Measurements from ENCODE around the gene PPP1R10.
"Not testable (repeated sequence)": the region's sequence is repeated elsewhere in the genome, so short reads cannot be mapped to it uniquely, and the experiment has no call there.

Gene PPP1R10

GRCh38 chr6:30616811-30617564, at the start of gene PPP1R10:
TSS of gene PPP1R10 (minus strand) at chr6:30617243. CDS start at chr6:30609944, 7,299 bp downstream.
- in situ Hi-C loops (cut with MboI; ENCODE audit: low sequenced_read_pairs): no loop called here

DNA sequence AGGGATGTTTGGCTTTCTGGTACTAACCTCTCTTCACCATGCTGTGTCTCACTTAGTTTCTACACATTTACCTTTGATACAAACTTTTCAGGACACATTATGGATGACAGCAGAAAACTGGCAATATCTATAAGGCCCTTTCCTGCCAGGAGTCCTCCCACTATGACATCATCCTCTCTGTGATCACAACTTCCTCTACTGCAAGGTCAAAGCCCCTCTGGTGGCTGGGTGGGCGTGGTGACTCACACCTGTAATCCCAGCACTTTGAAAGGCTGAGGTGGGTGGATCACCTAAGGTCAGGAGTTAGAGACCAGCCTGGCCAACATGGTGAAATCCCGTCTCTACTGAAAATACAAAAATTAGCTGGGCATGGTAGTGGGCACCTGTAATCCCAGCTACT, 49.3 kb upstream of the PPP1R10 start:
- in situ Hi-C loops (cut with MboI; ENCODE audit: low sequenced_read_pairs): not testable (repeated sequence)

DNA sequence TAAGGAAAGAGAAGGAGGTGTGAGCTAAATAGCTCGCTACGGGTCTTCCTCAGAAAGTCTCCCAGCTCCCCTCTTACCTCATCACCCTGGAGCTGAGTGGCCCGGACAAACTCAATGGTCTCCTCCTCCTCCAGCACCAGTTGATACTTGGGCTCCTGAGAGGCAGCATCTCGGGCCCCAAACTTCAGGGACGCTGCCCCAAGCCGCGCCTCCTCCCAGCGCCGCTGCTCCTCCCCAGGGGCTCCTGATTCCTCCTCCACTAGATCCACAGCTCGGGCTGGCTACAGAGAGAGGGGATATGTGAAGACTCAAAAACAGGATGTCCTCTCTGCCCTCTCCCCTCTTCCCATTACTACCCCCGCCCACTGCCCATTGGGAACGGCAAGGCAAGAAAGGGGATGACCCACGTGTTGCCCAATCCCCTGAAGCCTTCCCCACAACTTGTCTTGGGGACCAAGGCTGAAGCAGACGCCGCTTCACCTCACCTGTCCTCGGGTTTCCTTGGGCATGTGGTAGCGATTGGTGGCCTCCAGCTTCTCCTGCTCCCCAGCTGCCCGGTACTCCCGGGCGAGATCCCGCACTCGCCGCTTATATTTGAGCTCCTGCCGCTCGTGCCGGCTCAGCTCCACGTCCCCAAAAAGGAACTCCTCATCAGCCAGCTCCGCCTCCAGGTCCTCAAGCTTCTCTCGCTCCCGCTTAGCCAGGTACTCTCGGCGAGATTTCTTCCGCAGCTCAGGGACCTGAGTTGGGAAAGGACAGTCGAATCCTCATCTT, 48.1 kb upstream of the PPP1R10 start:
- in situ Hi-C loops (cut with MboI; ENCODE audit: low sequenced_read_pairs): no loop called here

DNA sequence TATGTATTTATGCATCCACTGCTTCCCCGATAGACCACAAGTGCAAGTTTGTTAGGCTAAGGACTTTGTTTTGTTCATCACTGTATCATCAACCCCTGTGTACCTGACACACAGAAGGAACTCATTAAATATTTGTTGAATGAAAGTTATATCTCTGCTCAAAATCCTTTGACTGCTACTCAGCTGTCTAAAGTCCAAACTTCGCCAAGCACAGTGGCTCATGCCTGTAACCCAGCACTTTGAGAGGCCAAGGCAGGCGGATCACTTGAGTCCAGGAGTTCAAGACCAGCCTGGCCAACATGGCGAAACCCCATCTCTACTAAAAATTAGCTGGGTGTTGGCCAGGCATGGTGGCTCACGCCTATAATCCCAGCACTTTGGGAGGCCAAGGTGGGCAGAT, 40.9 kb upstream of the PPP1R10 start:
- in situ Hi-C loops (cut with MboI; ENCODE audit: low sequenced_read_pairs): not testable (repeated sequence)

- in situ Hi-C loops (cut with MboI; ENCODE audit: low sequenced_read_pairs): no loop called here
These were observed 40.4 kb upstream of the PPP1R10 start for GRCh38 chr6:30657454-30657853.

- in situ Hi-C loops (cut with MboI; ENCODE audit: low sequenced_read_pairs): no loop called here
These were observed 39.5 kb upstream of the PPP1R10 start for GRCh38 chr6:30656513-30656912.

- in situ Hi-C loops (cut with MboI; ENCODE audit: low sequenced_read_pairs): no loop called here
These were observed 38.7 kb upstream of the PPP1R10 start for GRCh38 chr6:30655743-30656094.

DNA sequence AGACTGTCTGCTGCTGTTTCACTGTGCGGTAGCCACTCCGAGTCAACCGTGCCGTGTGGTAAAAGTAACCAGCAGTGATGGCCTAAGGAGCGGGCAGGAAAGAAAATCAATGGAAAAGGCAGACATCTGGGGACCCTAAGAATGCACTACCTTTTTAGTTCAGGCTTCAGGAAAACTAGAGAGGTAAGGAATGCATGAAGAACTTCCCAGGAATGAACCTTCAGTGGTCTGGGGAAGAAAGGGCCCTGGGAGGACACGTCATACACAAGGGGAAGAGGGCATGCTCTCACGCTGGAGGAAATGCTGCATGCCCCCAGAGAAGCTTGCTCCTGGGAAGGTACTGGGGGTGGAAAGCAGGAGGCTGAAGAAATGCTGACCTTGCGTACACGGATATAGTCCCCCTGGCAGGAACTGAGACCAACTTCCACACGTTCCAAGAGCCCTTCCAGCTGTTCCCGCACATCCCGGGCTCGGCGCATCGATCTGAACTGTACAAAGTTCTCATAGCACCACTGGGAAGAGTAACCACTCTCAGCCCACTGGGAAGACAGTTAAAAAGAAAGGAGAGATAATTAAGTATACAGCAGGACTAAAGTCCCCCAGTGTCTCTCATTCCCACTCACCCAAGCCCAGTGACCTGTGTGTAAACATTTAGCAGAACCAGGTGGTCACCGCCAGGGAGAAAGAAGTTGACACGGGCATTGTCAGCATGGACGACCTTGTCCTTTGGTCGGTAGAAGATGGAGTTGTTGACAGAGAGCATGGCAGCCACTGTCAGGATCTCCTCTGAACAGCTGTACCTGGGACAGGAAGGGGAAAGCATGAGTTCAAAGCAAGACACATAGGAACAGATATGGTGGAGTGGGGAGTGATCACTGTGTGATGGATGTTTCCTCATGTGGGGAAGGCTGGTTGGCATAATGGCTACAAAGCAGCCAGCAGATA, 38.0 kb upstream of the PPP1R10 start:
- in situ Hi-C loops (cut with MboI; ENCODE audit: low sequenced_read_pairs): no loop called here

DNA sequence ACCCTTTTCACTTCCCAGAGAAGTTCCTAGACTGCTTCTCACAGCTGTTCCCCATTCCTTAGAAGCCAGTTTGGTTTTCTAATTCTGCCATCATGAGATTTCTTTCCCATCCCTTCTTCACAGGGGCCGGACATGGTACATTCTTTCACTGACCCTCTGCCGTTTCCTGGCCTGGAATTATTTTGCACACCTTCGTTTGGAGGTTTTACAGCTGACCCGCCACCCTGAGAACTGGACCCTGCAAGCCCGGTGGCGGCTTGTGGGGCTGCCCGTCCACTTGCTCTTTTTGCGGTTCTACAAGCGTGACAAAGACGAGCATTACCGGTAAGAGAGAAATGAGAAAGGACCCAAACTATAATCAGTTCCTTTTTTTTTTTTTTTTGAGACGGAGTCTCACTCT, 34.1 kb upstream of the PPP1R10 start:
- in situ Hi-C loops (cut with MboI; ENCODE audit: low sequenced_read_pairs): no loop called here

- in situ Hi-C loops (cut with MboI; ENCODE audit: low sequenced_read_pairs): no loop called here
These were observed 30.4 kb upstream of the PPP1R10 start for GRCh38 chr6:30647242-30648116.

- in situ Hi-C loops (cut with MboI; ENCODE audit: low sequenced_read_pairs): no loop called here
These were observed 29.6 kb upstream of the PPP1R10 start, which contains the start of gene C6orf136 for GRCh38 chr6:30646450-30647241. TSS of gene C6orf136 (plus strand) at chr6:30647133. CDS start at chr6:30647232, 99 bp downstream.

DNA sequence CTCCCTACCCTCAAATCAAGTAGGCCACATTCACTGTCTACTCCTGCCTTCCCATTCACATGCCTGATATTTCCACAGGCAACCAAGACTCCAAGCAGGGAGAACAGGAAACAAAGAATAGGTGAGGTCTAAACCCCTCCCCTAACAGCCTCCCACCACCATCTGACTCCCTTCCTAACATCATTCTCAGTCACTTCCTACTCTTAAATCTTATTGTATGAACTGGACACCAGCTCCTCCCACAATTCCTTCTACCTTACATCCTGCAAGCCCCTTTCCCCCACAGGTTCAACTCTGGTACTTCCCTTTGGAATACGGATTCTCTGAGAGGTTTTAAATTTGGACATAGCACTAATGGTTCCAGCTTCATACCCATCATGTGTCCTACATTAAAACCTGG, 28.9 kb upstream of the PPP1R10 start:
- in situ Hi-C loops (cut with MboI; ENCODE audit: low sequenced_read_pairs): no loop called here

DNA sequence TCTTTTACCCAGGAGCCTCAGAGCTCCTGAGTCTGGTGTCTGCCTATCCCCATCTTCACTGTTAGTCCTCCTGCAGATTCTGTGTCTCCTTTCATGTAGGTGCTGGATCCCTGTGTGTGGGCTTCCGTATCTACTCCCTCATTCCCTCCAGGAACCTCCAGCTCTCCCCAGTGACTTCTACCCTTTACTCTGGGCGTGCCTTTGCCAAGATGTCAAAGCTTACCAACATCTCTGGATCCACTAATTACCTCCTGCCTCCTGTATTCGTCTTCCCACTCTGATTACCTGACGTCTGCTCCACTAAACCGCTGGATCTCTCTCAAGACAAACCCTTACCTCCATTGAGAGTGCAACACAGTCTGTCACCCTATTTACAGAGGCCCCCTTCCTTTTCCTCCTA, 27.7 kb upstream of the PPP1R10 start:
- in situ Hi-C loops (cut with MboI; ENCODE audit: low sequenced_read_pairs): no loop called here

DNA sequence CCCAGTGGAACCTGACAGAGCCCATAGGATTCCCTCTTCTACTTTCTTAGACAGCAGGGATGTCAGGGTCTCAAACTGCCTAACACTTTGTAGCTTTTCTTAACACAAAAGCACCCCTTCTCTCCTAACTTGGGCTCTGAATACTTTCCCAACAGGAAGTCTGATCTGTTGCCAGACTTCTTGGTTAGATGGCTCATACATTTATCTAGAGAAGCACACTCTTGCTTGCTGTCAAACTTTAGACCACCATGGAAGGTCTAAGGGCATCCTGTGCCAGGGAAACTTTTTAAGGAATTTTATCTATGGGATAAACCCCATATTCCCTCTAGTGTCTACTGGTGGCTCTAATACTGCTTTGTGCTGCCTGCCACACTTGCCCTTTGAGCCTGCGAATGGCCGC, 26.6 kb upstream of the PPP1R10 start:
- in situ Hi-C loops (cut with MboI; ENCODE audit: low sequenced_read_pairs): no loop called here

GRCh38 chr6:30641048-30641447, 24.0 kb upstream of the PPP1R10 start:
- in situ Hi-C loops (cut with MboI; ENCODE audit: low sequenced_read_pairs): no loop called here

GRCh38 chr6:30640481-30640880, 23.4 kb upstream of the PPP1R10 start:
- in situ Hi-C loops (cut with MboI; ENCODE audit: low sequenced_read_pairs): no loop called here

- in situ Hi-C loops (cut with MboI; ENCODE audit: low sequenced_read_pairs): no loop called here
These were observed 18.8 kb upstream of the PPP1R10 start for GRCh38 chr6:30635834-30636233.

DNA sequence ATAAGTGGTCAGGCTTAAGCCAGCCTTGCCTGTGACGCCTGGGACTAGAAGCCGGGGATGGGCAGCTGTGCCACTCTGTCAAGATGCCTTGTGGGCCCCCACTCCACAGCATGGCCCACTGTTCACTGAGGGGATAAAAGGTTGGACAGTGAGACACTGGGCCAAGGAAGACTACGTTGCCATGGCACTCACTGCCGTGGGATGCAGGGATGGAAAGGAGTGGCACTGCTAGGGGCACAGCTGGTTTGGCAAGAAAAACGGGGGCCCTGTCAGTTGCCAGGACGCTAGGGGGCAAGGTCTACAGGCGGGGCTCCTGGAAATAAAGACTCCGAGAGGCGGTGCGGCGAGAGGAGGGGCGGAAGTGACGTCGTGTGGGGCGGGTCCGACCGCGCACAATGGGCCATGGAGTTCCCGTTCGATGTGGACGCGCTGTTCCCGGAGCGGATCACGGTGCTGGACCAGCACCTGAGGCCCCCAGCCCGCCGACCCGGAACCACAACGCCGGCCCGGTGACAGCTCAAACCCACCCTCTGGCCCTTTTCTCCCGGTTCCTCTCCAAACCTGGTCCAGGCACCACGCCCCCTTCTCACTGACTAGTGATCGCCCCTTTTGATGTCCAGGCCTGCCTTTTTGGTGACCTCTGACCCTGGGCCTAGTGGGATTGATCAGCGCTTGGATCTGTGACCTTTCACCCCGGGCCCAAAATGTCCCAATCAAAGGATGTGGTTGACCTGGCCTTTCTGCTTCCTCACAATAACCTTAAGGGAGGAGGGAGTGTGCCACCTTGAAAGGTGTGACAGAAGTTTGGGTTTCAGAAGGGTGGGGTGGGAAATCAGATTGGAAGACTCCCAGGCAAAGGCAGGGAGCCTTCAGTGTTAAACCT, 9.7 kb upstream of the PPP1R10 start, which contains the start of gene ATAT1:
TSS of gene ATAT1 (plus strand) at position 391 of the 883 bp plus-strand sequence.
- in situ Hi-C loops (cut with MboI; ENCODE audit: low sequenced_read_pairs): no loop called here
